OCI-LY1 (cell line): ENCODE results near the gene NDUFB4.

ENCODE experiments used
- H2AFZ ChIP-seq: fragments of 200-600 bp; sonication (generic), shearing (Covaris generic); 2 replicates; pipeline ENCODE4 v1.6.0; 2014; ENCODE audit warnings: antibody characterized with exemption, mild to moderate bottlenecking, low read length
- H3F3A ChIP-seq: fragments of 200-600 bp; sonication (generic), shearing (Covaris generic); 2 replicates; pipeline ENCODE4 v1.6.0; 2014; ENCODE audit warnings: mild to moderate bottlenecking, antibody characterized with exemption, low read length, moderate library complexity; ENCODE audit not compliant: insufficient read depth
- H3K27ac ChIP-seq: fragments of 200-600 bp; sonication (generic); 2 replicates; pipeline ENCODE4 v1.5.1; 2014; ENCODE audit warnings: low read length, mixed run types, mild to moderate bottlenecking, low read depth; ENCODE audit not compliant: poor library complexity, severe bottlenecking
- H3K27me3 ChIP-seq: fragments of 200-600 bp; sonication (generic); 2 replicates; pipeline ENCODE4 v1.6.0; 2014; ENCODE audit warnings: antibody characterized with exemption, mild to moderate bottlenecking, low read length, moderate library complexity; ENCODE audit not compliant: insufficient read depth
- H3K36me3 ChIP-seq: fragments of 200-600 bp; sonication (generic); 2 replicates; pipeline ENCODE4 v1.6.1; 2014; ENCODE audit warnings: mild to moderate bottlenecking, antibody characterized with exemption, low read length, moderate library complexity, mixed read lengths; ENCODE audit not compliant: insufficient read depth
- H3K4me1 ChIP-seq: fragments of 200-600 bp; sonication (generic); 2 replicates; pipeline ENCODE4 v1.5.1; 2014; ENCODE audit warnings: mild to moderate bottlenecking, low read length, moderate library complexity; ENCODE audit not compliant: insufficient read depth, severe bottlenecking
- H3K4me2 ChIP-seq: fragments of 200-600 bp; sonication (generic), shearing (Covaris generic); 2 replicates; pipeline ENCODE4 v1.6.1; 2014; ENCODE audit warnings: low read length
- H3K4me3 ChIP-seq: fragments of 200-600 bp; sonication (generic); 2 replicates; pipeline ENCODE4 v1.5.1; 2014; ENCODE audit warnings: low read length, low read depth, mild to moderate bottlenecking, mixed read lengths; ENCODE audit not compliant: poor library complexity, severe bottlenecking
- H3K79me2 ChIP-seq: fragments of 200-600 bp; shearing (Covaris generic); 2 replicates; pipeline ENCODE4 v1.6.1; 2016; ENCODE audit warnings: mixed run types, low read length, mixed read lengths; ENCODE audit not compliant: insufficient read depth
- H3K9ac ChIP-seq: fragments of 200-600 bp; sonication (generic), shearing (Covaris generic); 2 replicates; pipeline ENCODE4 v1.6.1; 2014; ENCODE audit warnings: mild to moderate bottlenecking, low read length, mixed read lengths
- H3K9me2 ChIP-seq: fragments of 200-600 bp; sonication (generic), shearing (Covaris generic); 2 replicates; pipeline ENCODE4 v1.6.1; 2014; ENCODE audit warnings: low read depth, mild to moderate bottlenecking, low read length, mixed read lengths
- H3K9me3 ChIP-seq: fragments of 200-600 bp; shearing (Covaris generic); 2 replicates; pipeline ENCODE4 v1.6.1; 2014; ENCODE audit warnings: low read length, mixed read lengths
- H4K20me1 ChIP-seq: fragments of 200-600 bp; sonication (generic), shearing (Covaris generic); 2 replicates; pipeline ENCODE4 v1.6.0; 2016; ENCODE audit warnings: mild to moderate bottlenecking, low read length; ENCODE audit not compliant: insufficient read depth
- CTCF ChIP-seq: fragments of 200-600 bp; sonication (generic), shearing (Covaris generic); IDR thresholded peaks from 2 replicates; pipeline ENCODE4 v1.5.1; 2017; ENCODE audit warnings: mild to moderate bottlenecking, antibody characterized with exemption, low read length, moderate library complexity, mixed read lengths
- EZH2 ChIP-seq: fragments of 200-600 bp; sonication (generic), shearing (Covaris generic); IDR thresholded peaks from 2 replicates; pipeline ENCODE4 v1.8.0; 2017; ENCODE audit warnings: borderline replicate concordance, mixed run types, mild to moderate bottlenecking, antibody characterized with exemption, low read length, moderate library complexity, mixed read lengths

The NDUFB4 gene

GRCh38 chr3:120561251-120562045, 34.7 kb upstream of the NDUFB4 start:
- H3K79me2 ChIP-seq, result no peaks in the 10 kb centered on the region
- no peak overlapping the region for H3K4me3 ChIP-seq
- no peak for TF ChIP-seq EZH2
- TF ChIP-seq CTCF, result peak; percentile 87
- H4K20me1 ChIP-seq, result no peaks in the 10 kb centered on the region
- H3K9me2 ChIP-seq, result no peaks in the 10 kb centered on the region
- no peaks in the 10 kb centered on the region for H3K27me3 ChIP-seq
- no peak overlapping the region for H3K27ac ChIP-seq
- no peak overlapping the region for H3K4me2 ChIP-seq
- H3K36me3 ChIP-seq, result no peaks in the 10 kb centered on the region
- H3F3A ChIP-seq, result no peaks in the 10 kb centered on the region
- peaks cover 15% of the 10 kb centered on the region for H3K4me1 ChIP-seq
- no peak overlapping the region for H2AFZ ChIP-seq
- no peak overlapping the region for H3K9ac ChIP-seq
- no peaks in the 10 kb centered on the region for H3K9me3 ChIP-seq

GRCh38 chr3:120563356-120564022, 32.6 kb upstream of the NDUFB4 start:
- TF ChIP-seq CTCF (no peak), EZH2 (no peak)
- H4K20me1 ChIP-seq, result no peaks in the 10 kb centered on the region

GRCh38 chr3:120566243-120566975, 29.7 kb upstream of the NDUFB4 start:
- no peaks in the 10 kb centered on the region for H3K9me2 ChIP-seq
- H3K27ac ChIP-seq, result no peak overlapping the region
- peaks cover 5% of the 10 kb centered on the region for H3K4me1 ChIP-seq
- peaks cover 5% of the 10 kb centered on the region; the same call in 1 of the 2 replicates for H3K27me3 ChIP-seq
- no peaks in the 10 kb centered on the region for H3K79me2 ChIP-seq
- H3K9me3 ChIP-seq, result no peaks in the 10 kb centered on the region
- no peak overlapping the region for H3K4me2 ChIP-seq
- H3F3A ChIP-seq, result no peaks in the 10 kb centered on the region
- H2AFZ ChIP-seq, result no peak overlapping the region
- no peak overlapping the region for H3K4me3 ChIP-seq
- H3K36me3 ChIP-seq, result no peaks in the 10 kb centered on the region
- H3K9ac ChIP-seq, result no peak overlapping the region
- TF ChIP-seq EZH2 (no peak), CTCF (no peak)
- no peaks in the 10 kb centered on the region for H4K20me1 ChIP-seq

More at GRCh38 chr3:120563356-120564022, 32.6 kb upstream of the NDUFB4 start:
- no peak overlapping the region for H3K4me3 ChIP-seq
- no peaks in the 10 kb centered on the region for H3K9me3 ChIP-seq
- H2AFZ ChIP-seq, result no peak overlapping the region
- no peak overlapping the region for H3K4me2 ChIP-seq
- peaks cover 15% of the 10 kb centered on the region for H3K4me1 ChIP-seq
- no peaks in the 10 kb centered on the region for H3K27me3 ChIP-seq
- no peak overlapping the region for H3K9ac ChIP-seq
- H3K79me2 ChIP-seq, result no peaks in the 10 kb centered on the region
- no peak overlapping the region for H3K27ac ChIP-seq
- H3F3A ChIP-seq, result no peaks in the 10 kb centered on the region
- no peaks in the 10 kb centered on the region for H3K36me3 ChIP-seq
- H3K9me2 ChIP-seq, result no peaks in the 10 kb centered on the region
